WTC11 (cell line): Measurements from ENCODE around the gene CALHM1. TPM values are rescaled to one million over a fixed set of nuclear protein-coding genes. Genes with fewer than 3 reads are reported as not detected.

Source experiments
- ATAC-seq: fragments of 200-7000 bp; cut with Tn5 transposase; 2 replicates; pipeline ENCODE4 v1.10.0; 2021; ENCODE audit warnings: mild to moderate bottlenecking, moderate library complexity
- CTCF ChIA-PET: fragments of 300-600 bp; sonication (Branson Sonifier 250); formaldehyde crosslinking; loops from one replicate; lab custom pipeline; 2021; ENCODE audit warnings: antibody characterized with exemption; lab: Charles Lee
- POLR2A ChIA-PET: fragments of 350-600 bp; sonication (Branson Sonifier 250); formaldehyde crosslinking; loops from one replicate; lab custom pipeline; 2021; ENCODE audit warnings: antibody characterized with exemption; lab: Charles Lee
- DNase-seq: peaks from one replicate; pipeline ENCODE4 v3.0.0; 2021; ENCODE audit warnings: low spot score
- H3K27ac Mint-ChIP-seq: 2 replicates; pipeline ENCODE4 v1.8.0; 2021; ENCODE audit warnings: mixed read lengths
- H3K27me3 Mint-ChIP-seq: 2 replicates; pipeline ENCODE4 v1.8.0; 2021; ENCODE audit warnings: low read depth, mild to moderate bottlenecking, moderate library complexity, mixed read lengths
- H3K36me3 Mint-ChIP-seq: 2 replicates; pipeline ENCODE4 v1.8.0; 2021; ENCODE audit warnings: mixed read lengths
- H3K4me1 Mint-ChIP-seq: 2 replicates; pipeline ENCODE4 v1.8.0; 2022; ENCODE audit warnings: mixed read lengths
- H3K4me3 Mint-ChIP-seq: 2 replicates; pipeline ENCODE4 v1.8.0; 2021; ENCODE audit warnings: mild to moderate bottlenecking, moderate library complexity, mixed read lengths
- H3K9me3 Mint-ChIP-seq: 2 replicates; pipeline ENCODE4 v1.8.0; 2021; ENCODE audit warnings: mixed read lengths
- AR ChIP-seq: fragments of 250-450 bp; sonication (Bioruptor Pico); IDR thresholded peaks from 2 replicates; pipeline ENCODE4 v1.9.0; 2021; ENCODE audit warnings: mild to moderate bottlenecking
- CREM ChIP-seq: sonication (generic); formaldehyde crosslinking; IDR thresholded peaks from 2 replicates; pipeline ENCODE4 v1.8.1; 2022; ENCODE audit warnings: mild to moderate bottlenecking, missing genetic modification reagents, moderate library complexity
- FOXK1 ChIP-seq: sonication (generic); formaldehyde crosslinking; IDR thresholded peaks from 2 replicates; pipeline ENCODE4 v1.8.0; 2022; ENCODE audit warnings: mild to moderate bottlenecking, moderate library complexity, missing genetic modification reagents
- FOXP1 ChIP-seq: sonication (generic); formaldehyde crosslinking; IDR thresholded peaks from 2 replicates; pipeline ENCODE4 v1.8.0; 2022; ENCODE audit warnings: missing genetic modification reagents, mild to moderate bottlenecking, moderate library complexity, borderline replicate concordance
- GRHL2 ChIP-seq: fragments of 250-450 bp; sonication (Bioruptor Pico); IDR thresholded peaks from 2 replicates; pipeline ENCODE4 v1.8.0; 2022; ENCODE audit warnings: mild to moderate bottlenecking, moderate library complexity; ENCODE audit not compliant: insufficient replicate concordance, severe bottlenecking
- HMGA2 ChIP-seq: fragments of 250-450 bp; sonication (Bioruptor Pico); IDR thresholded peaks from 2 replicates; pipeline ENCODE4 v1.4.0; 2021; ENCODE audit warnings: mild to moderate bottlenecking, moderate library complexity
- IRF2 ChIP-seq: sonication (generic); formaldehyde crosslinking; IDR thresholded peaks from 2 replicates; pipeline ENCODE4 v1.8.0; 2022; ENCODE audit warnings: low read depth, missing genetic modification reagents, borderline replicate concordance
- JUN ChIP-seq: sonication (generic); formaldehyde crosslinking; IDR thresholded peaks from 2 replicates; pipeline ENCODE4 v1.8.0; 2023; ENCODE audit warnings: mild to moderate bottlenecking, missing genetic modification reagents
- NFYB ChIP-seq: sonication (generic); formaldehyde crosslinking; conservative IDR thresholded peaks from 2 replicates; pipeline ENCODE4 v1.8.0; 2022; ENCODE audit warnings: low read depth, missing genetic modification reagents
- NR1H2 ChIP-seq: sonication (generic); formaldehyde crosslinking; IDR thresholded peaks from 2 replicates; pipeline ENCODE4 v1.9.0; 2021; ENCODE audit warnings: mild to moderate bottlenecking, moderate library complexity, missing genetic modification reagents
- SP1 ChIP-seq: sonication (generic); formaldehyde crosslinking; conservative IDR thresholded peaks from 2 replicates; pipeline ENCODE4 v1.8.1; 2022; ENCODE audit warnings: missing genetic modification reagents
- TCF7 ChIP-seq: sonication (generic); formaldehyde crosslinking; IDR thresholded peaks from 2 replicates; pipeline ENCODE4 v1.8.0; 2022; ENCODE audit warnings: mild to moderate bottlenecking, low read depth, missing genetic modification reagents, moderate library complexity
- TEAD1 ChIP-seq: sonication (generic); formaldehyde crosslinking; IDR thresholded peaks from 2 replicates; pipeline ENCODE4 v1.8.0; 2022; ENCODE audit warnings: mild to moderate bottlenecking, missing genetic modification reagents
- TP53 ChIP-seq: sonication (generic); formaldehyde crosslinking; IDR thresholded peaks from 2 replicates; pipeline ENCODE4 v1.8.1; 2023; ENCODE audit warnings: mild to moderate bottlenecking, missing genetic modification reagents
- USF2 ChIP-seq: sonication (generic); formaldehyde crosslinking; IDR thresholded peaks from 2 replicates; pipeline ENCODE4 v1.8.1; 2023; ENCODE audit warnings: mild to moderate bottlenecking, missing genetic modification reagents, moderate library complexity
- ZBTB21 ChIP-seq: sonication (generic); formaldehyde crosslinking; IDR thresholded peaks from 2 replicates; pipeline ENCODE4 v1.8.1; 2023; ENCODE audit warnings: mild to moderate bottlenecking, missing genetic modification reagents, borderline replicate concordance
- ZNF121 ChIP-seq: sonication (generic); formaldehyde crosslinking; IDR thresholded peaks from 2 replicates; pipeline ENCODE4 v1.8.0; 2023; ENCODE audit warnings: missing genetic modification reagents
- ZNF138 ChIP-seq: sonication (generic); formaldehyde crosslinking; conservative IDR thresholded peaks from 2 replicates; pipeline ENCODE4 v1.8.1; 2022; ENCODE audit warnings: mild to moderate bottlenecking, moderate library complexity, missing genetic modification reagents
- ZNF219 ChIP-seq: sonication (generic); formaldehyde crosslinking; IDR thresholded peaks from 2 replicates; pipeline ENCODE4 v1.8.0; 2023; ENCODE audit warnings: missing genetic modification reagents, mild to moderate bottlenecking, borderline replicate concordance
- total RNA-seq: library from RNA; stranded (reverse); gene quantifications from 3 replicates; pipeline ENCODE4 v1.2.3, GENCODE V29; 2021
- TF ChIP-seq, protein P1 (sequence below): sonication (generic); formaldehyde crosslinking; IDR thresholded peaks from 2 replicates; pipeline ENCODE4 v1.8.0; 2023; ENCODE audit warnings: missing genetic modification reagents
- TF ChIP-seq, protein P2 (sequence below): sonication (generic); formaldehyde crosslinking; IDR thresholded peaks from 2 replicates; pipeline ENCODE4 v1.8.1; 2022; ENCODE audit warnings: low read depth, mild to moderate bottlenecking, moderate library complexity, missing genetic modification reagents, borderline replicate concordance
- TF ChIP-seq, protein P3 (sequence below): fragments of 250-450 bp; sonication (Bioruptor Pico); IDR thresholded peaks from 2 replicates; pipeline ENCODE4 v1.9.0; 2021; ENCODE audit warnings: mild to moderate bottlenecking
- TF ChIP-seq, protein P4 (sequence below): fragments of 250-450 bp; sonication (Bioruptor Pico); IDR thresholded peaks from 2 replicates; pipeline ENCODE4 v1.9.0; 2021; ENCODE audit warnings: mild to moderate bottlenecking, borderline replicate concordance

CALHM1 gene
- total RNA-seq, 1 experiment from 2014 or later = 0.39 TPM

- ATAC-seq = no peak
- Mint-ChIP-seq H3K9me3 (no peaks in the 10 kb centered on the region), H3K36me3 (no peaks in the 10 kb centered on the region), H3K27ac (no peak overlapping the region), H3K4me1 (peaks cover 3% of the 10 kb centered on the region; the same call in 1 of the 2 replicates), H3K27me3 (no peaks in the 10 kb centered on the region), H3K4me3 (no peak overlapping the region)
- CTCF ChIA-PET = interaction anchor here (1.0 to 2.1 kb wide), 4 partner anchors 17 to 133 kb away, joined by 4 to 25 read pairs (median 8); no protein-coding TSS in a partner anchor
- POLR2A ChIA-PET = interaction anchor here (0.6 kb wide), 1 partner anchor 121 kb away, joined by 3 read pairs; no protein-coding TSS in a partner anchor
- TF ChIP-seq, protein P1, sequence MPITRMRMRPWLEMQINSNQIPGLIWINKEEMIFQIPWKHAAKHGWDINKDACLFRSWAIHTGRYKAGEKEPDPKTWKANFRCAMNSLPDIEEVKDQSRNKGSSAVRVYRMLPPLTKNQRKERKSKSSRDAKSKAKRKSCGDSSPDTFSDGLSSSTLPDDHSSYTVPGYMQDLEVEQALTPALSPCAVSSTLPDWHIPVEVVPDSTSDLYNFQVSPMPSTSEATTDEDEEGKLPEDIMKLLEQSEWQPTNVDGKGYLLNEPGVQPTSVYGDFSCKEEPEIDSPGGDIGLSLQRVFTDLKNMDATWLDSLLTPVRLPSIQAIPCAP (CRISPR knock-in tag) = no peak
- no peak for TF ChIP-seq IRF2 (CRISPR knock-in tag)
- TF ChIP-seq TCF7 (CRISPR knock-in tag) = no peak
- no peak for TF ChIP-seq TP53
- no peak for TF ChIP-seq AR (CRISPR knock-in tag)
- no peak for TF ChIP-seq FOXP1
- no peak for TF ChIP-seq USF2 (CRISPR knock-in tag)
- TF ChIP-seq CREM (CRISPR knock-in tag) = no peak
- TF ChIP-seq JUN (CRISPR knock-in tag) = no peak
- TF ChIP-seq, protein P2, sequence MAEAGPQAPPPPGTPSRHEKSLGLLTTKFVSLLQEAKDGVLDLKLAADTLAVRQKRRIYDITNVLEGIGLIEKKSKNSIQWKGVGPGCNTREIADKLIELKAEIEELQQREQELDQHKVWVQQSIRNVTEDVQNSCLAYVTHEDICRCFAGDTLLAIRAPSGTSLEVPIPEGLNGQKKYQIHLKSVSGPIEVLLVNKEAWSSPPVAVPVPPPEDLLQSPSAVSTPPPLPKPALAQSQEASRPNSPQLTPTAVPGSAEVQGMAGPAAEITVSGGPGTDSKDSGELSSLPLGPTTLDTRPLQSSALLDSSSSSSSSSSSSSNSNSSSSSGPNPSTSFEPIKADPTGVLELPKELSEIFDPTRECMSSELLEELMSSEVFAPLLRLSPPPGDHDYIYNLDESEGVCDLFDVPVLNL = no peak
- no peak for TF ChIP-seq ZNF121 (CRISPR knock-in tag)
- no peak for TF ChIP-seq TEAD1 (CRISPR knock-in tag)
- TF ChIP-seq, all 79 proteins: peak for 0
- DNase-seq = no peak
These were observed 915 bp upstream of the CALHM1 start for GRCh38 chr10:103459615-103460014.

DNA sequence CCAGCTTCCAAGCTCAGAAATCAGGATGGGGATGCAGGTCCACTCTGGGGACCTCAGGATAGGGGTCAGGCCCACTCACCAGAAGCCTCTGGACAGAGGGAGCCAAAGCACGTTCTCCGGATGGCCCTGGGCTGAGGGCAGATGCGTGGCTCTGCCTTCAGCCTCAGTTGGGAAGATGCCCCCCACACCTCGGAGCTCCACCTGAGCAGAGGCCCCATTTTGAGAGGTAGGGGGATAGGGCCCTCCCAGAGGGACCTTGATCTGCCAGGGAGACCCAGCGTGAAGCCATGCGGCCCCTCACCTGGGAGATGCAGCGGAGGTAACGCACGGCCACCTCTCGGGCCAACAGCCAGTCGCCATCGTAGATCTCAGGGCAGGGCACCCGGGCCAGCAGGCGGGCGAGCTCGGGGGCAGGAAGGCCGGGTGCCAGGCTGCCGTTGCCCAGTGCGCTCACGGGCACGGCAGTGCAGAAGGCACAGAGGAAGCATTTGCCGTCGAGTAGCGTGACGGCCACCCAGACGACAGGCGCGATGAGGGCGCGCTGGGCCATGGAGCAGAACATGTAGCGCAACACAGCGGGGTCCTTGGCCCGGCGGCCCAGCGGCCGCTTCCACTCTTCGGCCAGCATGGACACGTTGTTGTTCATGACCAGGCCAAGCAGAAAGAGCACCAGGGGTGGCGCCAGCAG is 660 bp downstream of the CALHM1 start:
- H3K36me3 Mint-ChIP-seq = no peaks in the 10 kb centered on the region
- no peaks in the 10 kb centered on the region for H3K9me3 Mint-ChIP-seq
- H3K4me3 Mint-ChIP-seq = no peak overlapping the region
- peaks cover 3% of the 10 kb centered on the region; the same call in 1 of the 2 replicates for H3K4me1 Mint-ChIP-seq
- ChIA-PET CTCF (interaction anchor here (0.6 to 2.1 kb wide), 7 partner anchors 12 to 228 kb away, joined by 3 to 25 read pairs (median 4); no protein-coding TSS in a partner anchor), POLR2A (no interaction called here)
- ATAC-seq (no peak), DNase-seq (no peak)
- no peak overlapping the region for H3K27ac Mint-ChIP-seq
- no peaks in the 10 kb centered on the region for H3K27me3 Mint-ChIP-seq
- TF ChIP-seq ZNF138 (CRISPR knock-in tag) (no peak), FOXK1 (CRISPR knock-in tag) (no peak), ZBTB21 (CRISPR knock-in tag) (no peak), NFYB (CRISPR knock-in tag) (no peak), SP1 (CRISPR knock-in tag) (no peak), ZNF219 (CRISPR knock-in tag) (no peak), NR1H2 (CRISPR knock-in tag) (no peak), HMGA2 (CRISPR knock-in tag) (no peak), GRHL2 (CRISPR knock-in tag) (no peak)
- TF ChIP-seq, protein P3, sequence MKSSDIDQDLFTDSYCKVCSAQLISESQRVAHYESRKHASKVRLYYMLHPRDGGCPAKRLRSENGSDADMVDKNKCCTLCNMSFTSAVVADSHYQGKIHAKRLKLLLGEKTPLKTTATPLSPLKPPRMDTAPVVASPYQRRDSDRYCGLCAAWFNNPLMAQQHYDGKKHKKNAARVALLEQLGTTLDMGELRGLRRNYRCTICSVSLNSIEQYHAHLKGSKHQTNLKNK (CRISPR knock-in tag) = no peak
- TF ChIP-seq, protein P4, sequence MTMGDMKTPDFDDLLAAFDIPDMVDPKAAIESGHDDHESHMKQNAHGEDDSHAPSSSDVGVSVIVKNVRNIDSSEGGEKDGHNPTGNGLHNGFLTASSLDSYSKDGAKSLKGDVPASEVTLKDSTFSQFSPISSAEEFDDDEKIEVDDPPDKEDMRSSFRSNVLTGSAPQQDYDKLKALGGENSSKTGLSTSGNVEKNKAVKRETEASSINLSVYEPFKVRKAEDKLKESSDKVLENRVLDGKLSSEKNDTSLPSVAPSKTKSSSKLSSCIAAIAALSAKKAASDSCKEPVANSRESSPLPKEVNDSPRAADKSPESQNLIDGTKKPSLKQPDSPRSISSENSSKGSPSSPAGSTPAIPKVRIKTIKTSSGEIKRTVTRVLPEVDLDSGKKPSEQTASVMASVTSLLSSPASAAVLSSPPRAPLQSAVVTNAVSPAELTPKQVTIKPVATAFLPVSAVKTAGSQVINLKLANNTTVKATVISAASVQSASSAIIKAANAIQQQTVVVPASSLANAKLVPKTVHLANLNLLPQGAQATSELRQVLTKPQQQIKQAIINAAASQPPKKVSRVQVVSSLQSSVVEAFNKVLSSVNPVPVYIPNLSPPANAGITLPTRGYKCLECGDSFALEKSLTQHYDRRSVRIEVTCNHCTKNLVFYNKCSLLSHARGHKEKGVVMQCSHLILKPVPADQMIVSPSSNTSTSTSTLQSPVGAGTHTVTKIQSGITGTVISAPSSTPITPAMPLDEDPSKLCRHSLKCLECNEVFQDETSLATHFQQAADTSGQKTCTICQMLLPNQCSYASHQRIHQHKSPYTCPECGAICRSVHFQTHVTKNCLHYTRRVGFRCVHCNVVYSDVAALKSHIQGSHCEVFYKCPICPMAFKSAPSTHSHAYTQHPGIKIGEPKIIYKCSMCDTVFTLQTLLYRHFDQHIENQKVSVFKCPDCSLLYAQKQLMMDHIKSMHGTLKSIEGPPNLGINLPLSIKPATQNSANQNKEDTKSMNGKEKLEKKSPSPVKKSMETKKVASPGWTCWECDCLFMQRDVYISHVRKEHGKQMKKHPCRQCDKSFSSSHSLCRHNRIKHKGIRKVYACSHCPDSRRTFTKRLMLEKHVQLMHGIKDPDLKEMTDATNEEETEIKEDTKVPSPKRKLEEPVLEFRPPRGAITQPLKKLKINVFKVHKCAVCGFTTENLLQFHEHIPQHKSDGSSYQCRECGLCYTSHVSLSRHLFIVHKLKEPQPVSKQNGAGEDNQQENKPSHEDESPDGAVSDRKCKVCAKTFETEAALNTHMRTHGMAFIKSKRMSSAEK = no peak
